ENCODE measurements around the gene TMEM144. TPM values are rescaled to one million over a fixed set of nuclear protein-coding genes. Genes with fewer than 3 reads are reported as not detected.

Gene TMEM144
- total RNA-seq (2022; extraction: Qiagen RNA extraction; ENCODE audit: low read depth) = 1.7 to 4.5 TPM (median 3.4 TPM) in 5 replicates

GRCh38 chr4:158209825-158210807, at the start of gene TMEM144:
Gene TMEM144 (plus strand): TSS chr4:158210486. CDS start chr4:158212668, 2,182 bp downstream.

GRCh38 chr4:158172261-158173258, 37.7 kb upstream of the TMEM144 start, which contains the start of gene GASK1B:
Gene GASK1B (minus strand): TSS chr4:158173025. CDS start chr4:158171375, 1,650 bp downstream.

Other genes with a start within 250 kb of the TMEM144 start
- gene GASK1B, start 37.5 kb upstream of the TMEM144 start, total RNA-seq (2022; extraction: Qiagen RNA extraction; ENCODE audit: low read depth) = 0.07 to 0.53 TPM (median 0.38 TPM) in 5 replicates